ENCODE measurements around the gene CCDC158.
"Not testable (repeated sequence)": the region's sequence is repeated elsewhere in the genome, so short reads cannot be mapped to it uniquely, and the experiment has no call there.

CCDC158 gene

GRCh38 chr4:76282941-76283689, 137.8 kb downstream of the CCDC158 start:
- H3K4me3 ChIP-seq (ENCODE audit: low read depth, low read length): no peak overlapping the region
- DNase-seq (ENCODE audit: low read depth): no peak
- TF ChIP-seq CTCF (IDR thresholded peaks at IDR 0.05; ENCODE audit: low read depth, low read length, missing control alignments): no peak

DNA sequence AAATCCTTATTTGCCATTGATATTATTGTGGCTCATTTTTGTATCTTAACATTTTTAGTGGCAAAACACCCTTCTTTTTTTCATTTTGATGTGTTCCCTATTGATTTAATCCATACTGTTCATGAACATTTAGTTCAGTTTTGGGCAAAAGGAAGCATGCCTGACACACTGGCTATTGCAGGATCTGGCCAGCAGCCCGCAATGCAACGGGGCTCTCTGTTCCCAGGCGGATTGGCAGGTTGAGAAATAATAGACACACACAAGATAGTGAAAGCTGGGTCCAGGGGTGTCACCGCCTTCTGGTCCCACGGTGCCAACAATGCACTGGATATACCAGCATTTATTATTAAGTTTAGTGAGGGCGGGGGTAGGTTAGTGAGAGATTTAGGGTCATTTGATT, 139.3 kb downstream of the CCDC158 start:
- DNase-seq (ENCODE audit: low read depth); H3K4me3 ChIP-seq (ENCODE audit: low read depth, low read length): not testable (repeated sequence)

DNA sequence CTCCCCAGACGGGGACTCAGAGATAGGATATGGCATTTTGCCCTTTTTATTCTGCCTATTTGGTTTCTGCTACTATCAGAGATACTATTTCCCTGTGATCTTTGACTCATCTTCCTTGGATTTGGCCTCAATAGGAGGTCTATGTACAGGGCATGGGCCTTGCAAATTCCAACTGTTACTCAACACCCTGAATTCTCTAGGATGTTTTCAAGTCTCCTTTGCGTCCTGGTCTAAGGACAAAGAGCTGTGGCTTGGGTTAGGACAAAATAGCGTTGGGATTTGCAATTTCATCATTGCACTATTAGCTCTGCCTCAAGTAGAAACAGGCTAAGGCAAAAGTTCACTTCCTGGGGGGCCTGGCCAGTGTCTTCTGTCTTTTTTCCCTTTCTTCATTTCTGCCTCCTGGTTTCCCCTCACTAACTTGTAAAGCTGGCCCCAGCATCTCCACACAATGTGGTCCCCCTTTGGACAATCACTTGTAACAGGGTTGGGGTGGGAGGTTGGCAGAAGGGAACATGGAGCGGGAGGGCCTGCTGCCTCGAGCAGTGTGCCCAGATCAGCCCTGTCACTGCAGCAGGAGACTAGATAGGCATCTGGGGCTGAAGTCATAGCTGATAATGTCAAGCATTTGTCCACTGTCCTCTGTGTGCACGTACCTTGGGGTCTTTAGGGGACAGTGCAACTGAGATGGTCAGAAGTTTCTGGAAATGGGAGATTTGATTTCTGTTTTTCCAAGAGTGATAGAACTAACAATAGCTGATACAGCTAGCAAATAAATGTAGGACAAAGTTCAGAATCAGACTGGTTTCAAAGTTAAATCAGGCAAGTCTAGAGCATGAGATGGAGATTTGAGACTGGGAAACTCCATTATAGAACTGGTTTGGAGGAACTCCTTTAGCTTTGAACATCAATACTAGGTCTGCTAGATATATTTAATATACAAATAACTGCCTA, 140.2 kb downstream of the CCDC158 start:
- H3K4me3 ChIP-seq (ENCODE audit: low read depth, low read length): no peak overlapping the region
- no peak for DNase-seq (ENCODE audit: low read depth)
- TF ChIP-seq CTCF (IDR thresholded peaks at IDR 0.05; ENCODE audit: low read depth, low read length, missing control alignments): no peak

GRCh38 chr4:76279462-76279861, 141.5 kb downstream of the CCDC158 start:
- H3K4me3 ChIP-seq (ENCODE audit: low read depth, low read length): no peak overlapping the region
- DNase-seq (ENCODE audit: low read depth): no peak
- TF ChIP-seq CTCF (IDR thresholded peaks at IDR 0.05; ENCODE audit: low read depth, low read length, missing control alignments): no peak

DNA sequence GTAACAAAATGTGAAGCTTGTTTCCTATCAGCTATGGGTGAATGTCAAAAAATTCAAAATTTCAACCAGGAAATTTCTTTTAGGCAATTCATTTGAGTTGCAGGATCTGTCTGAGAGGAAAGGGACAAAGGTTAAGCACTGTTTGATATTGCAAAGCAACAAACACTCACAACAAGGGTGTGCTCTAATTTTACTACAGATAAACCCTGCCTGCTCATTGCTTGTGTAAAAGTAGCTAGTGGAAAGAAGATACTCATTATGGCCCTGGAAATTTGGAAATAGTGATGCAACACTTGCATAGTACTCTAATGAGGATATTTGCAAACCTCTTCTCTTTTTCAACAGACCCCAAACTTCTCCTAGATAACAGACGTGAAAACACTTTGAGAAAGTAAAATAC, 142.4 kb downstream of the CCDC158 start:
- DNase-seq (ENCODE audit: low read depth): no peak
- no peak overlapping the region for H3K4me3 ChIP-seq (ENCODE audit: low read depth, low read length)
- no peak for TF ChIP-seq CTCF (IDR thresholded peaks at IDR 0.05; ENCODE audit: low read depth, low read length, missing control alignments)

DNA sequence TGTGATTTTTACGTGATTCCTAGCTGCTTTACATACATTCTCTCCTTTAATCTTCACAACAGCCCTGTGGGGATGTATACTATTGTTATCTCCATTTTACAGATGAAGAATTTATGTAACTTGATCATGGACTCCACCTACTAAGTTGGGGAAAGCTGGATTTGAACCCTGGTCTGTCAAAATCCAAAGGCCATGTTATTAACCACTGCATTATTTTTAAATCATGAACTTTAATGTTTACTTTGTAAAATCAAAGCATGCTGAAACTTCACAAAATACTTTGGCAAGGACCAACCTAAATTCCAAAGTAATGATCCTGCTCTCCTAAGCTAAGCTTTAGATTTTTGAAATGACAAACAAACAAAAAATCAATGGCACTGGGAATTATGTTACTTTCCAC, 143.3 kb downstream of the CCDC158 start:
- no peak overlapping the region for H3K4me3 ChIP-seq (ENCODE audit: low read depth, low read length)
- no peak for DNase-seq (ENCODE audit: low read depth)
- TF ChIP-seq CTCF (IDR thresholded peaks at IDR 0.05; ENCODE audit: low read depth, low read length, missing control alignments): no peak

GRCh38 chr4:76276813-76277212, 144.1 kb downstream of the CCDC158 start:
- H3K4me3 ChIP-seq (ENCODE audit: low read depth, low read length): no peak overlapping the region
- no peak for TF ChIP-seq CTCF (IDR thresholded peaks at IDR 0.05; ENCODE audit: low read depth, low read length, missing control alignments)
- DNase-seq (ENCODE audit: low read depth): no peak
